GM12875 (cell line): Measurements from ENCODE around the gene ST6GAL1.

Experiments used
- H3K4me3 ChIP-seq: one replicate; pipeline ENCODE4 v1.5.1; 2011; ENCODE audit warnings: low read depth, low read length, control low read depth
- CTCF ChIP-seq: IDR thresholded peaks from 2 replicates; pipeline ENCODE4 v1.5.1; 2011; ENCODE audit warnings: low read depth, mild to moderate bottlenecking, control low read depth, inconsistent platforms, low read length, moderate library complexity, borderline replicate concordance; ENCODE audit not compliant: insufficient read depth

Gene ST6GAL1

GRCh38 chr3:187063286-187064121 is 133.2 kb downstream of the ST6GAL1 start:
- TF ChIP-seq CTCF, result no peak
- no peak overlapping the region for H3K4me3 ChIP-seq

GRCh38 chr3:187064210-187065115 is 134.1 kb downstream of the ST6GAL1 start:
- TF ChIP-seq CTCF, result no peak
- H3K4me3 ChIP-seq, result no peak overlapping the region

- no peak overlapping the region for H3K4me3 ChIP-seq
- TF ChIP-seq CTCF, result peak; percentile 45; the same call in 1 of the 2 replicates
Measured at GRCh38 chr3:187066228-187066995, 136.1 kb downstream of the ST6GAL1 start.

- H3K4me3 ChIP-seq, result no peak overlapping the region
- TF ChIP-seq CTCF, result no peak
Measured at GRCh38 chr3:187068787-187069186, 138.5 kb downstream of the ST6GAL1 start.

GRCh38 chr3:187069857-187070516 is 139.7 kb downstream of the ST6GAL1 start:
- no peak for TF ChIP-seq CTCF
- H3K4me3 ChIP-seq, result no peak overlapping the region

GRCh38 chr3:187072102-187072501 is 141.8 kb downstream of the ST6GAL1 start:
- no peak overlapping the region for H3K4me3 ChIP-seq
- TF ChIP-seq CTCF, result no peak
